Middle frontal gyrus (tissue), 1 donor: ENCODE measurements around the gene IPCEF1.

Source experiments
- DNase-seq: peaks from one replicate; pipeline ENCODE4 v3.0.0-alpha.2; 2015; ENCODE audit warnings: low spot score; ENCODE audit errors: extremely low spot score

IPCEF1 gene

DNA sequence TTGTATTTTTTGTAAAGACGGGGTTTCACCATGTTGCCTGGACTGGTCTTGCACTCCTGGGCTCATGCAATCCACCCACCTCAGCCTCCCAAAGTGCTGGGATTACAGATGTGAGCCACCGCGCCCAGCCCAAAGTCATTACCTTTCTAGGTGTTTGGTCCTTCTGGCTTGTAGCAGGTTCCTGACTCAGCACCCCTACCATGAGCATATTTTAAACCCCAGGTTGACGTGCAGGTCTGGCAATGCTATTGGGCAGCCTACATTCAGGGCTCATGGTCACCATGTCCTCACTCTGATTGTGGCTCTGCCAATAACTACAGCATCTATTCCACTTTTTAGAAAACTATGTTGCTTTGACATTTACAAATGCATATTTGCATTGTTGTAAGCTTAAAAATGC lies 59.4 kb downstream of the IPCEF1 start:
- no peak for DNase-seq

DNA sequence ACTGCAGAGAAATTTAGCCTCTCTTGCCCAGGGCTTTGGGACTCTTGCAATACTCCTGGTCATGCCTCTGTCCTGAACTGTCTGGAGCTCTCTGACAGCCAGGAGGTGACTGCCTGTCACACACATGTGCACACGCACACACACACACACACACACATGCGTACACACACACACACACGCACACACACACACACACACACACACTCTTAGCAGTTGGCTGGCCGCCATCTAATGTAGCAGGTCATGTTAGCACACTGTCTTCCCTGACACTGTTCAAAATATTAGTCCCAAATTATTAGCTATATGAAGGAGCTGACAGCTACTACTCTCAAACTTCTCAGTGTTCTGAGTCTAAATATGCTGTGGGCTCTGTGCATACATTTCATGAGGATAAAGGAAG lies 60.9 kb downstream of the IPCEF1 start:
- DNase-seq: no peak

DNA sequence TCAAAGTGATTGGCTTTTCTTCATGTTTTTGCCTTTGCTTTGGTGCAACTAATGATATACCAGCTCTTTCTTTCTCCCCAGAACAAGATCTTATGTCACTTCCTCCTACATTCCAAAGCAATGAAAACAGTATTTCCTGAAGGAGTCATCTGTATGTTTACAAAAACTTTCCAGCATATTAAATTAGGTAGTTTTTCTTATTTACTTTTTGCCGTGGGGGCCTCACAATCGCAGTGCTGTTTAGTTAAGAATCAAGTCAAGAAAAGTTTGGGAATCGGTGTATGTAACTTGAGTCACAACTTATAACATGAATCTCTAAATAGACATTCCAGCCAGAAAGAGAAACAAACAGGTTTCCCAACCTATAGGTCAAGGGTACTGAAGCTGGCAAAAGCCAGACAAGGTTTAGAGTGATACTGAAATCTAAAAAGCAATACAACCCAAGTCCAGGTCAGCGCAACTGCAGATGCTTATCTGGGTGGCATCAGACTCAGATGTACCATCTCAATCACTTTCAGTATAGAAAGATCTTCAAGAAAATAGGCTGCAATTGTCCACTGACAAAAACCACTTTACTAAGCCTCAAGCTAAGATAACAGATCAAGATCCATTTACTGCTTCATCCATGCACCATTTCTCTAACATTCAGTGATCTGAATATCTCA lies 63.6 kb downstream of the IPCEF1 start:
- no peak for DNase-seq

DNA sequence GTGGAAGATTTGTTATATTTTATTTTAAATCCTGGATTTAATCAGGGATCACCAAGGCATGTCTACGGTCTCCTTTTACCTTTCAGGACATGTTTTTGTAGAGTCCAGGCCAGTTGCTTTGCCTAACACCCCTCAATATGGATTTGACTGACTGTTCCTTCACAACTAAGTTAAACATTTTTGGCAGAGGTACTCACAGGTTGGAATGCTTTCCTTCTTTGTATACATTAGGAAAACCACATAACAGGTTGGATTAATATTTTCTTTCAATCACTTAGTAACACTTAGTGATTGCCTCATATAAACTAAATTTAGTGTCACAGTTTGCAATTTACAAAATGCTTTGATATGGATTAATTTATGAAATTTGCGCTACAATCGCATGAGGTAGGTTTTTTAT lies 64.5 kb downstream of the IPCEF1 start:
- DNase-seq: no peak

DNA sequence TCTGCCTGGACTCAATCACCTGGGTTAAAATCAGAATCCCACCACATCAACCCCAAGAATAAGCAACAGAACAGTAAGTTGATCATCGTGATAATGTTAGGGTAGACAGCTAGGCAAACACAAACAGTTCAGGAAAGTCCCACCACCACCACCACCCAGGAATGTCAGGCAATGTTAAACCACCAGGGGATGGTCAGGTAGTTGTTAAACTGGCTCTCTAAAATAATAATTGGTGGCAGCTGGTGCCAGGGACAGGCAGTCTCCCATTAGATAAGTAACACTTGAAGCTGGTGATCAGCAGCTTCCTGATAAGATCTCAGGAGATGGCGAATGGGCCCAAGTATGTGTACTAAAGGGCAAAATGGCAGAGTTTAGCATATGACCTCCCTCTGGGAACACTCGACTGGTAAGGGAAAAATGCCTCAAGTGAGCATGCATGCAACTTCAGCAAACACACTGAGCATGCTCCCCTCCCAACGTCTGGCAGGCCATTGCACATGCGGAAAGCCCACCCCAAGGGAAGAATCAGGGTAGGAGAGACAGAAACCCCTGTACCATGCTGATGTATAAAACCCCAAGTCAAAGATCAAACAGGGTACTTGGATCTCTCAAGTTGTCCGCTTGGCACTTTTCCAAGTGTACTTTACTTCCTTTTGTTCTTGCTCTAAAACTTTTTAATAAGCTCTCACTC lies 66.6 kb downstream of the IPCEF1 start:
- DNase-seq: no peak

DNA sequence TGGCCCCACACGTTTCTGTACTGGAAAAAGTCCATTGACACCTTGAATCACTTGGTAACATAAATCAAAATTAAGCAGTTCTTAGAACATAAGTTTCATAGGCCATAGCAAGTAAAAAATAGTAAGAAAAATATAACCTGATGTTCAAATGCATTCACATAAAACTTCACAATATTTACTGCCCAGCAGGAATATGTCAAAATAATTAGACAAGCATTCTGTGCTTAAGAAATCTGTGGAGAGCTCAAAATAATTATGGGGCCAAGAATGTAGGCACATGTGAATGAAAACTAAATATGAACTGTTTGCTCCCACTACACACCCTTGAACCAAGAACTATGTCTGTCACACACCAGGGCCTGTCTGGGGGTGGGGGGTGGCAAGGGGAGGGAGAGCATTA lies 70.8 kb downstream of the IPCEF1 start:
- no peak for DNase-seq

DNA sequence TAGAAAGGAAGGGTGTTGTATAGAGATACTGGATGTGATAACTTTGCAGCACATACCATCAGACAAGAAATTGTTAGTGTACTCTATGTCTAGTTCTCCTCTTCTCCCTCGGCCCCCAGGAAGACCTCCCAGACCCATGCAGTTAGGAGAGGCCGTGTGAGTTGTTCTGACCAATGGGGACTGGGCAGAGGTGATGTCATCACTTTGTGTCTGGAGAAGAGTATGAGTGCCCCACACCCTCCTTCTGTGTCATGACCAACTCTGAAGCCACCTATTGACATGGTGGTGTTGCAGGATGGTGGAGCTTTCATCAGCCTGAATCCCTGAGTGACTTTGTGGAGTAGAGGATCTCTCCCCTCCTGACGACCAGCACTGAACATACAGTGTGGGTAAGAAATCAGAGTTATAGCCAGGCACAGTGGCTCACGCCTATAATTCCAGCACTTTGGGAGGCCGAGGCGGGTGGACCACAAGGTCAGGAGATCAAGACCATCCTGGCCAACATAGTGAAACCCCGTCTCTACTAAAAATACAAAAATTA lies 72.2 kb downstream of the IPCEF1 start:
- no peak for DNase-seq

DNA sequence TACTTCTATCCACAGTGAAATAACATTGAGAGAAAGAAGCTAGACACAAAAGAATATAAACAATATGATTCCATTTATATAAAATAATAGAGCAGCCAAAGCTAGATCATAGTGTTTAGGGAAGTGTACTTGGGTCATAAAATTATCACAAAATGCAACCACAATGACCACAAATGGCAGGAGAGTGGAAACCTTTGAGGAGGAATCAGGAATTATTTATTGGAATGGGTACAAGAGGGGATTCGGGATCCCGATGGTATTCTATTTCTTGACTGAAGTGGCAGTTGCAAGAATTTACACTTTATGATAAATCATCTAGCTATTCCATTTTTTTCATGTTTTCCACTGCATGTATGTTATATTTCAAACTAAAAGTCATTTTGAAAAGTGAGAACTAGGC lies 76.1 kb downstream of the IPCEF1 start:
- DNase-seq: no peak

DNA sequence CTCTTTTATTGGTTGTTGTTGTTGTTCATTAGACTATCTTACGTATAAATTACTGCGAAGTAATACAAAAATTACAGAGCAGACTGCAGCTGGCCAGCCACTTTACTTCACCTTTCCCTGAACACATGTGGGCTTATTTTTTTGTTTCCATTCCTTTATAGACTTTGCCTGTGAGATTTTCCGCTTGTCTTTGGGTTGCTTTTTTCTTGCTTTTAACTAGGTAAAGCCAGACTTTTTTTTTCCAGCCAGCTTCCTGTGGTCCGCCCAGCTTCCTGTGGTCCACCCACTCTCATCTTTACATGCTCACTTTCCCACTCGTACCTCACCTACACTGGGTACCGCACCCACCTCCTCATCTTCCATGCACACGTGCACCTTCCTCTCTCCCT lies 79.0 kb downstream of the IPCEF1 start:
- no peak for DNase-seq

DNA sequence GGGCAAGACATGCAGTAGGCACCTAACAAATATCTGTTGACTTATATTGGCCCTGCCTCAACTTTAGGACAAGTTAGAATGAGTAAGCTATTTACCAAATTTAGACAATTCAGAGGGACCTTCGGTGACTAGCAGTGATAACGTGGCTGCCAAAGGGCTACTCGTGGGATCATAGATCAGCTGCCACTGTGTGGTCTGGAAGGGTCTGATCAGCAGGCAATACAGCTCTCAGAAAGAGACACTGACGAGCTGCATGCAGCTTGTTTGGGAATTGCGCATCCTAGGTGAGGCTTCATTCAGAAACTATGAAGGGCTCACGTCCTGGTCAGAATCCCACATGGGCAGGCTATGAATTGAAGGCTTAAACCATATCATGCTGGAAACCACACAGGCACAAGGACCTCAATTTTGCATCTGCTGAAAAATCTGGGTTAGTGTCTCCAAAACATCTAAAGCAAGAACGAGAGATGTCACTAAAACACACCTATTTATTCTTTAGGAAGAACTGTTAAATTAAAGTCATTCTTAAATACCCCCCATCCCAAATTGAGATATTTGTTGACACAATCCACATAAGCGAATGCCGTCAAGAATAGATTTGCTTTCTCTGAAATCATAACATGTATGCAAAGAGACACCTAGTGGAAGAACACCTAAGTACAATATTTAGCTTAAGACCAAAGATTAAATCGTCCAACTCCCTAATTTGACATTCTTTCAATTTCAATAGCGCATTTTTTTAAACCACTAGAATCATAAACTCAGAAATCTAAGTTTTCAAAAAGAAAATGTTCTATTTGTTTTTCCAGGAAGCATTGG lies 79.6 kb downstream of the IPCEF1 start:
- no peak for DNase-seq

DNA sequence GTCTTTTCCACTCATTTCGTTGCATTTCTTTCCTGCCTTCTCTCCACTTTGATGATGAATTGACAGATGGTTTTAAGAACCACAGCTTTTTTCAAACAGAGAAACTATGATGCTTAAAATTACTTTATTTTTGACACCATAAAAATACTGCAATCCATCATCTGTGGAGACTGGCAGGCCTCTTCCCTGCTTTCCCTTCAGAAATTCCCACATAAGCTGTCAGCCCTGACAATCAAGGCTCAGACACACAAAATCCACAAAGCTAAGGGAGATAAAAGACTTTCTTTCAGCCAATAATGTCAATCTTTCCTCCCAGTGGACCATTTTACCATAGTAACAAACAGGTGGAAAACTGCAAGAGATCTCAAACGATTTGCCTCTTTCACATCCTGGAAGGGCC lies 82.4 kb downstream of the IPCEF1 start:
- DNase-seq: no peak

DNA sequence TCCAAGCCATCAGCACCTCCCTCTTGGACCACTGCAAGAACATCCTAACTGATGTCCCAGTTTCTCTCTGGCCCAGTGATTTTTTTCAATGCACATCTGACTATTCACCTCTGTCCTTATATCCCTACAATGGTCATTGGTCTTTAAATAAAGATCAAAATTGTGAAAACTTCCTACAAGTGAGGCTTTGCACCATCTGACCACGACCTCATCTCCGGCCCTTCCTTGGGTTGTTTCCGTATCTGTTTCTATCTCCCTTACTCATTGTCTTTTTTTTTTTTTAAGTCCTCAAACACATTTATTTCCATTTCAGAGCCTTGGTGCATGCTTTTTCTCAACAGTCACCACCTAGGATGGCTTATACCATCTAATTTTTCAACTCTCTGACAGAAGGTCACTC lies 88.1 kb downstream of the IPCEF1 start:
- no peak for DNase-seq

DNA sequence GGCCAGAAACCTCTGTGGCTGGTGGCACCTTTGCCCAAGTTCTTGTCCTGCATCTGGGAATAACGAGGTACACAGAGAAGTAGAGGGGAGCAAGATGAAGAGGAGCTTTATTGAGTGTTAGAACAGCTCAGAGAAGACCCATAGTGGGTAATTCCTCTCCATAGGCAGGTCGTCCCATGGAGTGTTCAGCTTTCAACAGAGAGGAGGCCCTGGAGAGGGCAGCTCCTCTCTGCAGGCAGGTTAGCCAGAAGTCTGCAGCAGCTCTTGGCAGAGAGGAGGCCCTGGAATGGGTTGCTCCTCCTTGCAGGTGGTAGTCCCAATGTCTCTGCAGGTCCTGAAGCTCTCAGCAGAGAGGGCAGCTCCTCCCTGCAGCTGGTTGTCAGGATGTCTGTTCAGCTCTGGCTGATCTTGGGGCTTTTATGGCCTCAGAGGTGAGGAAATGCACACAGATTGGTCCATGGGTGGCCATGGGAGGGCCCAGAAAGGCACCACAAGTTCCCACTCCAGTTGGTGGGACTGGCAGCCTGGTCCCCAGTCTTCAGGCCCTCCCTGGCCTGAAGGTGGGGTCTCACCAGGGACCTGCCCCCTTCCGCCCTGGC lies 89.0 kb downstream of the IPCEF1 start:
- no peak for DNase-seq

DNA sequence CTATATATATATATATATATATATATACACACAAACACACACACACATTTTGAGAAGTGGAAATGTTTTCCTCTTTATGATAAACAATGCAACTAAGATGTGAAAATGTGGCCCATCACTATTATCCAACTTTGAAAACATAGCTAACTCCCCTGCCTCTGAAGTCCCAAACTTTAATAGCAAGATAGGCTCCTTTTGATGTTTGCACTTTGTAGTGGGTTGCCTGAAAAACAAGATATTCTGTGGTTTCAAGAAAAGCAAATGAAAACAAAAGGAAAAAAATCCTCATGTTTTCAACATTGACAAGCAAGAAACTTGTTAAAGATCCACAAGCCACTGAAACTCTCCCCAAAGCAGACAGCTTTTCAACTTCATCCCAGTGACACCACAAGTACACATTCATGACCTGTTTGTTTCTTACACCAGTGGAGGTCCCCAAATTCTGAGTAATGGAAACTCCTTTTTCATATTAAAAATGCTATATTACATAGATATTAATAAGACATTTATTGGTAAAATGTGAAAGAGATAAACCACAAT lies 90.0 kb downstream of the IPCEF1 start:
- no peak for DNase-seq

DNA sequence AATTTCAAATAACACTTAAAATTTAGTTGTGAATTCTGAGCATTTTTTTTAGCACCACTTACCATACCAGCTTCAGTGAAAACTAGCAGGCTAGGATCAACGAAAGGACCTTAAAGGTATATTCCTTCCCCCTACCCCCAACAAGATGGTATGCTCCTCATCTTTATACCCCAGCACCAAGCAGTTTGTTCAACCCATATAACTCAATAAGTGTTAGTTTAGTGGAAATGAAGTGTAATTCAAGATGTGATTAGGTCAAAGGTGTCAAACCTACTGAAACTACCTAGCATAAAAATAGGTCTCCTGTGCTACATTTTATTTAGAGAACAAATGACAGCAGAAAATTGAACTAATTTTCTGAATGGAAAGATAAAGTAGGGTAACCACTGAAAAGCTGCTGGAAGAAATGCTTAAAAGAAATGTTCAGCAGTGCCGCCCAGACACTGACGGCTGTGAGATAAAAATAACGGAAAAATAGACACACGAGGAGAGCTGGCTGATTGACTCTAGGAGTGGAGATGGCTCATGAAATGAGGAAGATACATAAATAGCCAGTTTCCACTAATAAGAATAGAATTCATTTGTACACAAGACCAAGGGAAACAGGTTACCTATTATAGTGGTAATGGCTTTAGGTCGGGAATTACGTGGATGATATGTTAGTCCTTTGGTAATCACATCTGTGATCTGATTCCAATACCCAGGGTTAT lies 94.8 kb downstream of the IPCEF1 start:
- no peak for DNase-seq

DNA sequence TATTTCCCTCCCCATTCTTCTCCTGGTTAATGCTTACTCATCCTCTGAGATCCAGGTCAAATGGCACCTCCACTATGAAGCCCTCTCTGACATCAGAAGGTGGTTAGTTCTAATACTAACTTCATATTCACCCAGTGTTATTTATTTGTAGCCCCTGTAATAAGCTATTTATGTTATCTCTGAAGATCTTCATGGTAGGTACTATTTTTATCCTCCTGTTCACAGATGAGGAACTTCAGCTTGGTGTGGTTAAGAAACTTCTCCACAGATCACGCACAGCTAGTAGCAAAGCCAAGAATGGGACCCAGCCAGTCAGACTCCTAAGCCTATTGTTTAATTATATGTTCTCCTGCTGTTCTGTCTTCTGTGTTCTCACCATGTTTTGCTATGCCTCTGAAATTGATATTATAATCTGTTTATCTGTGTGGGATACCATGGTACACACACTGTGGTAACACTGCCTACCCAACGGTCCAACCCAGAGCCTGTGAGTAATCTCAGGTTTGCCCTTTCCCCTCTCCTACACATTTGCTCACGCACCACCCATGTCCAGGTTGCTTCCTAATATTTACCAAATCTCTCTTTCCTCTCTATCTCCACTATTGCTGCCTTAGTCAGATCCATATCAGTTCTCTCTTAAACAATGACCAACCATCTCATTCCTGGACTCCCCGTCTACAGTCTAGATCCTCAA lies 98.4 kb downstream of the IPCEF1 start:
- DNase-seq: no peak

DNA sequence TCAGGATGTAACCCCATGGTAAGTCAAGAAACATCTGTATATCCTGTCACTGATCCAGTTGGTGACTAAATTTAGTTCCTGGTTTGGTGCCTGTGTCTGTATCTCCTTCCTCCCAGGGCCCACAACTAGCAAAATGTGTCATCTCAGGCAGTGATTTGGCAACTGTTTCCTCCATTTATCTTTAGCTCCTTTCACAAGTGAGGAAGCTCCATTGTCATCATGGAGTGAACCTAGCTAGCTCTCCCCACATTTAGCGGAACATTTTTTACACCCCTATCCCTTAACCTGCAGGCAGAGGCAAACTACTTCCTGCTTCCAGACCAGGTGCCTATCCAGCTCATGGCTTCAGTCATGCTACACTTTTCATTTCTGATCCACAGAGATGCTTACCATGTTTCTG lies 99.5 kb downstream of the IPCEF1 start:
- DNase-seq: no peak

DNA sequence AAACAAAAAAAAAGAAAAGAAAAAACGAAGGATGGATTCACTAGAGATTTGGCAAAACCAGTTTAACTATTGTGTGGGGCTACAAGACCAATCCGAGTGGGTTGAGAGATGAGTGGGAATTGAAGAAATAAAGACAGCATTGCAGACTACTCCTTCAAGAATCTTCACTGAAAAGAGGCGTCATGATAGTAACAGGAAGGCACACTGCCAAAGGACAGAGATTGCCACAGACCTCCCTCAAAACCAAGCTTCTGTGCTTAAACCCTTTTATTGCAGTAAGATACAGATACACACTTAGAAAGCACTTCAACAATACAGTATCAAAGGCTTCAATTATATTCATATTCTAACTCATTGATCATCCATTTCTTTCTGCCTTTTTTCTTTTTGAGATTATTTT lies 103.9 kb downstream of the IPCEF1 start:
- no peak for DNase-seq

DNA sequence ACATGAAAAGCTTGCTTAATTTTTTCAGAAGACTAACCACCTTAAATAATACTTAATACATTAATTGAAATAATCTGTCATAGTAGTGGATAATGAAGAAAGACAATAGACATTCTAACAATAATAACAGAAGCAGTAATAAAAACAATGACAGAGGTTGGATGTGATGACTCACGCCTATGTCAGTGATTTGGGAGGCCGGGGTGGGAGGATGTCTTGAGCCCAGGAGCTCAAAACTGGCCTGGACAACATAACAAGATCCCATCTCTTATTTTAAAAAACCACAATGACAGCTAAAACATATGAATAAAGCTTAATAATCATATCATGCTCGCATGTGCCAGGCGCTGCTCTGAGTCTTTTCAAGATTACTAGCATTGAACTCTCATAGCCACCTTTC lies 105.5 kb downstream of the IPCEF1 start:
- no peak for DNase-seq
